Left ventricle myocardium inferior (tissue), 1 donor: ENCODE results near the gene ZNG1A. TPM values are rescaled to one million over a fixed set of nuclear protein-coding genes. Genes with fewer than 3 reads are reported as not detected.

Experiments used
- total RNA-seq: library from RNA; stranded (reverse); fragmentation: NEBNext Ultra II Directional; extraction: Animal tissue kit (Norgen Biotek cat#: 25700); gene quantifications from one replicate; pipeline ENCODE4 v1.2.1, GENCODE V29; 2021
- donor health status: DM: no; HTN: yes; CAD: no; lungs with severe emphysema.

The ZNG1A gene
- total RNA-seq, 1 donor from 2014 or later = 14.1 TPM

Other genes with a start within 250 kb of the ZNG1A start
- 13.5 TPM for gene WASHC1, start 149.6 kb downstream of the ZNG1A start, total RNA-seq
- 0.11 TPM for gene FOXD4, start 60.6 kb downstream of the ZNG1A start, total RNA-seq
- 3.7 TPM for gene DOCK8, start 35.8 kb upstream of the ZNG1A start, total RNA-seq